Esophagus (tissue), 2 donors: ENCODE results near the gene CAPN8. TPM values are rescaled to one million over a fixed set of nuclear protein-coding genes. Genes with fewer than 3 reads are reported as not detected.

Source experiments
- H3K27ac ChIP-seq, 2 donors: one replicate each; pipeline ENCODE4 v1.5.1; 2013; ENCODE audit warnings: low read depth in 2 of 2, mild to moderate bottlenecking in 2 of 2, inconsistent platforms in 1 of 2, low read length in 1 of 2, moderate library complexity in 1 of 2
- H3K27me3 ChIP-seq, 2 donors: one replicate each; pipeline ENCODE4 v1.6.1; 2013; ENCODE audit warnings: low read length in 2 of 2, control low read depth in 1 of 2, mild to moderate bottlenecking in 1 of 2; ENCODE audit not compliant: insufficient read depth in 2 of 2, control insufficient read depth in 1 of 2
- H3K36me3 ChIP-seq, 2 donors: one replicate each; pipeline ENCODE4 v1.6.1; 2013; ENCODE audit warnings: low read length in 1 of 2; ENCODE audit not compliant: control insufficient read depth in 2 of 2, insufficient read depth in 2 of 2
- H3K4me1 ChIP-seq, 2 donors: one replicate each; pipeline ENCODE4 v1.6.1; 2013; ENCODE audit warnings: low read length in 1 of 2; ENCODE audit not compliant: control insufficient read depth in 2 of 2, insufficient read depth in 2 of 2
- H3K4me3 ChIP-seq, 2 donors: one replicate each; pipeline ENCODE4 v1.5.1; 2013; ENCODE audit warnings: low read length in 2 of 2, mild to moderate bottlenecking in 2 of 2, low read depth in 1 of 2, moderate library complexity in 1 of 2
- H3K9me3 ChIP-seq, 2 donors: one replicate each; pipeline ENCODE4 v1.6.1; 2013; ENCODE audit warnings: mild to moderate bottlenecking in 2 of 2, low read depth in 1 of 2, low read length in 1 of 2, moderate library complexity in 1 of 2; ENCODE audit not compliant: control insufficient read depth in 2 of 2, insufficient read depth in 1 of 2
- WGBS, 2 donors: extraction: QIAGEN DNeasy Blood & Tissue Kit; methylation state at CpG; one replicate each; pipeline ENCODE4 v1.1.7; 2013; 5-methylcytosine and 5-hydroxymethylcytosine counted together
- polyA plus RNA-seq, 2 donors: library from polyadenylated mRNA; stranded (reverse); fragments of 200-250 nt; gene quantifications; one replicate each; pipeline ENCODE4 v1.2.3, GENCODE V29; 2013
- donor health status: healthy with polysubstance abuse.
- donor health status: Bipolar disorder and iron deficiency.

The CAPN8 gene
- polyA plus RNA-seq, 2 donors = 0.56 to 1.5 TPM

GRCh38 chr1:223508796-223509195 lies 156.7 kb downstream of the CAPN8 start:
- WGBS, 2 donors = 83% methylated on average over 7 of the region's 7 CpGs
- Histone ChIP-seq H3K4me1 (peaks cover 0 to 2% of the 10 kb centered on the region in 2 donors), H3K9me3 (peaks cover 0 to 3% of the 10 kb centered on the region in 2 donors), H3K36me3 (no peaks in the 10 kb centered on the region), H3K27me3 (no peaks in the 10 kb centered on the region), H3K27ac (no peak overlapping the region), H3K4me3 (no peak overlapping the region)

- peaks cover 0 to 6% of the 10 kb centered on the region in 2 donors for H3K4me1 ChIP-seq
- H3K4me3 ChIP-seq = no peak overlapping the region
- no peaks in the 10 kb centered on the region for H3K27me3 ChIP-seq
- WGBS, 2 donors = 55 to 65% methylated on average over 4 of the region's 4 CpGs
- no peaks in the 10 kb centered on the region for H3K36me3 ChIP-seq
- no peak overlapping the region for H3K27ac ChIP-seq
- no peaks in the 10 kb centered on the region for H3K9me3 ChIP-seq
Observed at GRCh38 chr1:223504741-223505140, 160.8 kb downstream of the CAPN8 start.

GRCh38 chr1:223503348-223503747 lies 162.2 kb downstream of the CAPN8 start:
- Histone ChIP-seq H3K36me3 (no peaks in the 10 kb centered on the region), H3K9me3 (no peaks in the 10 kb centered on the region), H3K4me3 (no peak overlapping the region), H3K27ac (no peak overlapping the region), H3K27me3 (no peaks in the 10 kb centered on the region), H3K4me1 (peaks cover 0 to 6% of the 10 kb centered on the region in 2 donors)
- WGBS, 2 donors = 57 to 62% methylated on average over 4 of the region's 4 CpGs

GRCh38 chr1:223500560-223501425 lies 164.7 kb downstream of the CAPN8 start:
- H3K9me3 ChIP-seq = no peaks in the 10 kb centered on the region
- H3K36me3 ChIP-seq = no peaks in the 10 kb centered on the region
- H3K27me3 ChIP-seq = no peaks in the 10 kb centered on the region
- no peak overlapping the region for H3K4me3 ChIP-seq
- peak overlapping the region; percentile 51 to 73 for H3K27ac ChIP-seq
- H3K4me1 ChIP-seq = peaks cover 0 to 6% of the 10 kb centered on the region in 2 donors
- 39 to 47% methylated on average over 11 of the region's 11 CpGs for WGBS, 2 donors

GRCh38 chr1:223496883-223497282 lies 168.6 kb downstream of the CAPN8 start:
- H3K36me3 ChIP-seq = no peaks in the 10 kb centered on the region
- no peaks in the 10 kb centered on the region for H3K27me3 ChIP-seq
- no peak overlapping the region for H3K27ac ChIP-seq
- H3K9me3 ChIP-seq = no peaks in the 10 kb centered on the region
- 88 to 89% methylated on average over 6 of the region's 6 CpGs for WGBS, 2 donors
- H3K4me1 ChIP-seq = peaks cover 0 to 10% of the 10 kb centered on the region in 2 donors
- no peak overlapping the region for H3K4me3 ChIP-seq

- Histone ChIP-seq H3K9me3 (no peaks in the 10 kb centered on the region), H3K4me1 (peaks cover 0 to 7% of the 10 kb centered on the region in 2 donors), H3K27me3 (no peaks in the 10 kb centered on the region), H3K36me3 (no peaks in the 10 kb centered on the region), H3K4me3 (no peak overlapping the region), H3K27ac (no peak overlapping the region)
- WGBS, 2 donors = 89 to 90% methylated on average over 11 of the region's 11 CpGs
Observed at GRCh38 chr1:223494926-223495645, 170.4 kb downstream of the CAPN8 start.

- peaks cover 0 to 3% of the 10 kb centered on the region in 2 donors for H3K4me1 ChIP-seq
- no peak overlapping the region for H3K4me3 ChIP-seq
- WGBS, 2 donors = 44 to 58% methylated on average over 7 of the region's 7 CpGs
- H3K36me3 ChIP-seq = no peaks in the 10 kb centered on the region
- H3K9me3 ChIP-seq = no peaks in the 10 kb centered on the region
- no peaks in the 10 kb centered on the region for H3K27me3 ChIP-seq
- no peak overlapping the region for H3K27ac ChIP-seq
Observed at GRCh38 chr1:223492044-223492443, 173.5 kb downstream of the CAPN8 start.

Other genes with a start within 250 kb of the CAPN8 start
- 100 to 1,000 TPM in 1 of 2 donors, 10 to 100 TPM in 1; 89.8 to 159 TPM for gene CAPN2, start 46.8 kb upstream of the CAPN8 start, polyA plus RNA-seq
- gene TP53BP2, start 180.2 kb upstream of the CAPN8 start, polyA plus RNA-seq = 10 to 100 TPM; 12.6 to 18.7 TPM